Ovary (tissue), 3 donors: ENCODE data around the gene CRACDL.

Experiments used
- CTCF ChIP-seq, 3 donors: fragments of 450-650 bp in 2 of 3; fragments of 200-600 bp in 1 of 3; IDR thresholded peaks; one replicate each; pipeline versions ENCODE4 v1.5.1 to v1.8.0; 2016 to 2022; ENCODE audit warnings: antibody characterized with exemption in 3 of 3, mild to moderate bottlenecking in 1 of 3
- EP300 ChIP-seq: sonication (generic); formaldehyde crosslinking; IDR thresholded peaks from one replicate; pipeline ENCODE4 v1.6.1; 2017; ENCODE audit warnings: antibody characterized with exemption
- POLR2A ChIP-seq: fragments of 450-650 bp; IDR thresholded peaks from one replicate; pipeline ENCODE4 v1.6.1; 2017; ENCODE audit warnings: antibody characterized with exemption, mild to moderate bottlenecking, moderate library complexity
- donor health status: DM: no; HTN: no; CAD: no.

- TF ChIP-seq POLR2A (no peak), CTCF (IDR thresholded peaks at IDR 0.05) (no peak), EP300 (no peak)
These were observed 110.6 kb downstream of the CRACDL start for GRCh38 chr2:98825404-98825803.
